GM12891 (cell line): ENCODE measurements around the gene THSD4.

Source experiments
- DNase-seq: peaks from one replicate; pipeline ENCODE4 v3.0.0; 2011; ENCODE audit warnings: low spot score; ENCODE audit not compliant: insufficient read length
- FAIRE-seq: peaks from 2 replicates; lab custom pipeline; 2011; peaks lifted over from hg19 to GRCh38; lab: Jason Lieb, UNC
- PAX5 ChIP-seq: IDR thresholded peaks from 2 replicates; pipeline ENCODE4 v1.6.1; 2011; ENCODE audit warnings: low read length, moderate library complexity, mild to moderate bottlenecking; ENCODE audit not compliant: insufficient read depth, severe bottlenecking
- POLR2A ChIP-seq: IDR thresholded peaks from 2 replicates; pipeline ENCODE4 v1.6.1; 2011; ENCODE audit warnings: low read depth, low read length, control low read depth
- POLR2AphosphoS5 ChIP-seq: IDR thresholded peaks from 2 replicates; pipeline ENCODE4 v1.6.1; 2011; ENCODE audit warnings: low read depth, low read length, control low read depth
- POU2F2 ChIP-seq: IDR thresholded peaks from 2 replicates; pipeline ENCODE4 v1.6.1; 2011; ENCODE audit warnings: low read depth, mild to moderate bottlenecking, control low read depth, low read length, moderate library complexity
- SPI1 ChIP-seq: IDR thresholded peaks from 2 replicates; pipeline ENCODE4 v1.6.1; 2011; ENCODE audit warnings: low read depth, low read length, control low read depth
- TAF1 ChIP-seq: IDR thresholded peaks from 2 replicates; pipeline ENCODE4 v1.6.1; 2011; ENCODE audit warnings: low read depth, low read length, control low read depth

The THSD4 gene

DNA sequence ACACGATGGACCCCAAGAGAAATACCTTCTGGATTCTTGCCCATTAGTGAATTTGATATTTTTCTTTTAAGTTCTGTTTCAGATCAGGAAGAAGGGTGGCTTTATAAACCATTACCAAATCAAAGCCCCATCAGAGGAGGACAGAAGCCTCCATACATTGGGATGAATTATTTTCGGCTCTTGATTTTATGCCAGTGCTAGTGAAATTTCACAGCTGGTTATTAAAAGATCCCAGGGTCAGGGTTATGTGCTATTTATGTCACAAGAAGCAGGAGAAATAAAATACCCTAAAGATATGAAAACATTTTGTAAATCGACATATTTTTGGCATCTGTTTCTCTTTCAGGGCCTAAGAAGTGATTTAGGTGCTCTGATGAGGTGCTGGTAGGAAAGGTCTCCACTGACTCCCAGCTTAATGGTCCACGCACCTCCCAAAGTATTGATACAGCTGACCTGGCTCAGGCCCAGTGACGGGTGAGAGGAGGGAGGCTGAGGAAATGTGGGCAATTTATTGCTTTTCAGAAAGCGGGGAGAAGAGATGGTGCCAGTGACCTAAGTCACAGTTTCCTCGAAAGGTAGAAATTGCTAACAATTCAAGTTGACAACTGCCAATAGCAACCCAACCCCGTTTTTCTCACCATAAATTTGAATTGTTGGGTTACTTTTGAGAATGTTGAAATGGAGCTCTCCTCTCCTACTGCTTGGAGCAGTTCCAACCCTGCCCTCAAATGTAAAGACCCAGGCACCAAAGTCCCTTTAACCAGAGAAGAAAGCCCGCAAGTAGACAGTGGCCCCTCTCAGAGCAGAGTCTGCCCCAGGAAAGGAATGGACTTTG is 379.5 kb downstream of the THSD4 start:
- FAIRE-seq (no peak), DNase-seq (no peak)
- TF ChIP-seq TAF1: no peak
- TF ChIP-seq SPI1: no peak
- TF ChIP-seq POLR2A: no peak
- TF ChIP-seq POU2F2: no peak
- no peak for TF ChIP-seq POLR2AphosphoS5
- no peak for TF ChIP-seq PAX5

GRCh38 chr15:71495398-71495780 is 380.1 kb downstream of the THSD4 start:
- FAIRE-seq: no peak
- DNase-seq: no peak
- TF ChIP-seq PAX5 (no peak), TAF1 (no peak), POLR2AphosphoS5 (no peak), POU2F2 (no peak), POLR2A (no peak), SPI1 (no peak)

DNA sequence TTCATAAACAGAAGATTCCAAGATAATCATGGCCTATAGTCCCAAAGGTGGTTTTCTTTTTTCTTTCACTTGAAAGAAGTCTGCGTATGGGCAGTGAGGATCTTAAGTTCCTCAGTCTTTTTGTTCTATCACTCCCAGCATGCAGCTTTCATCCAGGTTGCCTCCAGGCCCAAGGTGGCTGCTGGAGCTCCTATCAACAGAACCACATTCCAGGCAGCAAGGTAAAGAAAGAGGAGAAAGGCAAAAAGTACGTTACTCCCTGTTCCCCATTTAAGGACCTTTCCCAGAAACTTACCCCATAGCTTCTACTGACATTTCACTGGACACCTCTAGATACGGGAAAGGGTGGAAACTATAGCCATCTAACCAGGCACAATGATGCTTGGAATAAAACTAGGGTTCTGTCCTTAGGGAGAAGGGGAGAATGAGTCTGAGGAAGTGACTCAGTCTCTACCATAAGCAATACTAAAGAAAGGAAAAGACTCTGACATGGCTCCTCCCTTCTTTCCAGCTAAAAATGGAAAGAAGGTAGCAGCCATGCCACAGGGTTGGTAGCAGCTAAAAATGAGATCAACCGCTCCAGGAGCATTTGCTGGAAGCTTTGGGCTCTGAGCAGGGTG is 381.2 kb downstream of the THSD4 start:
- DNase-seq (no peak), FAIRE-seq (no peak)
- TF ChIP-seq POU2F2: no peak
- no peak for TF ChIP-seq POLR2A
- no peak for TF ChIP-seq TAF1
- no peak for TF ChIP-seq POLR2AphosphoS5
- TF ChIP-seq SPI1: no peak
- TF ChIP-seq PAX5: no peak

DNA sequence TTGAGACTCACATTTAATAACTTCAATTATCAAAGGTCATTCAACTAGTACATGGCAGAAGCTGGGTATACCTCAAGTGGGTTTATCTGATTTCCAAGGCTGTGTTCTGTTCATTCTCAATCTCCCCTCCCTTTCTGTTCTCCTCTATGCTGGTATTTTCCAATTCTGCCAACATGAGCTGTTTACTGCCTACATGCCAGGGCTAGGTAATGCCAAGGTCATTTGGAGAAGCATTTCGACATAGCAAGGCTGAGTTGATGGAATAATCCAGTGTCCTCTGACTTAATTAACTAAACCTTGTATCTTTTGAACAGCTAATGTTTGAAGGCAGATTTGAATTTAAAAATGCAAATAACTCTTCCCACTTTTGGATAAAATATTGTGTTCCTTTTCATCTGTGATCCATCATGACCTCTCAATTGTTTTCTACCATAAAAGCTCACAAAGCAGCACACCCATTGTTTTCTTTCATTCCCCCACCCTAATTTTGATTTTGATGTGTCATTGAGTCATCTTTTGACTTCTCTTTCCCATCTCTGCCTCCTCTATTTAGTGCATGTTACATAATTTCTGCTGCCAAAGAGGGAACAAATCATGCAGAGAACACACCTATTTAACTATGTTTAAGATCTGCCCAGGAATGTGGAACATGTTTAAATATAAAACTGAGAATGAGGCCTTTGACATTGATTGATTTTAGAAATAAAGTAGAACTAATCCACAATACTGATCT is 386.2 kb downstream of the THSD4 start:
- no peak for FAIRE-seq

DNA sequence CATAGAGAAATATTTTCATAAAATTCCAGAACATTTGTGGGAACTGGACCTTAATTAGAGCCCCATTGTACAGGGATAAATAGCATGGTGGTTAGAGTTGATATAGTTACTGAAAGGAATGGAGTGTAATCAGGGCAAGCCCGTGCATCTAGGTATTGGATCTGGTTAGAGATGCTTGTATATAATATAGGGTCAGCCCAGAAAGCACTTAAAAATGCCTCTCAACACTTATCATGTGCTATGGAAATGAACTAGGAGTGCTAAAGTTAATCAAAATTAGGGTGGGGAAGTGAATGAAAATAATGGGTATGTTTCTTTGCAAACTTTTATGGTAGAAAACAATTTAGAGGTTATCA is 386.8 kb downstream of the THSD4 start:
- DNase-seq: no peak
- no peak for FAIRE-seq
- TF ChIP-seq TAF1: no peak
- TF ChIP-seq POU2F2: no peak
- no peak for TF ChIP-seq POLR2AphosphoS5
- TF ChIP-seq POLR2A: no peak
- TF ChIP-seq PAX5: no peak
- no peak for TF ChIP-seq SPI1

More for the DNA sequence above, 386.2 kb downstream of the THSD4 start:
- TF ChIP-seq SPI1 (no peak), PAX5 (no peak), POU2F2 (no peak), POLR2A (no peak), POLR2AphosphoS5 (no peak), TAF1 (no peak)
- DNase-seq: no peak

- TF ChIP-seq POU2F2: no peak
- TF ChIP-seq TAF1: no peak
- TF ChIP-seq SPI1: no peak
- no peak for TF ChIP-seq PAX5
- TF ChIP-seq POLR2A: no peak
- no peak for TF ChIP-seq POLR2AphosphoS5
- DNase-seq (no peak), FAIRE-seq (no peak)
These were observed 390.7 kb downstream of the THSD4 start for GRCh38 chr15:71505962-71506361.

- DNase-seq (no peak), FAIRE-seq (peak; percentile 73)
- TF ChIP-seq POU2F2: no peak
- no peak for TF ChIP-seq TAF1
- TF ChIP-seq POLR2AphosphoS5: no peak
- TF ChIP-seq SPI1: no peak
- no peak for TF ChIP-seq PAX5
These were observed 391.7 kb downstream of the THSD4 start for GRCh38 chr15:71506946-71507345.

DNA sequence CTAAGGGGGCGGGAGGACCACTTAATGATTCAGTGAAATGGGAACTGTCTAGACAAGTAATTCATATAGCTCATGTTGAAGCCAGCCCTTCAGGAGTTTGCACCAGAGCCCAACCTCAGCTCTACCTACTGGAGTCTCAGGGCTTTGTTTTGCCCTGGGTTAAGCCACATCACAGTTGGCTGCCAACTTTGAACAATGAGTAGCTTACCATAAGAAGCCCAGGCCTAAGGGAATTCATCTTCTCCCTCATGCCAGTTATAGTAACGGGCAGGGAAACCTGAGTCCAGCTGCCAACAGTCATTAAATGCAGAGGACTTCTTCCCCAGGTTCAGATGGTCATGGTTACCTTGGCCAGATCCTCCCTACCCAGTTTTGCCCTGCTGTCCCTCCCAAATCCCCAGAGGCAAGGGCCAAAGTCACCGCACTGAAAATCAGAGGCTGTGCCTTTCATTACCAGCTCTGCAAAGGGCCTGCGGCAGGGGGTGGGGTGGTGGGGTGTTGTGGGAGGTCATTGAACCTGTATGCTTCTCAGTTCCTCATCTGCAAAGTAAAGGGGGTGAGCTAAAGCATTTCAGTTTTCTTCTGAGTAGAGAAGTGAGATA is 392.9 kb downstream of the THSD4 start:
- FAIRE-seq (peak; percentile 81), DNase-seq (peak; percentile 35)
- TF ChIP-seq POU2F2: no peak
- peak; percentile 92 for TF ChIP-seq SPI1

DNA sequence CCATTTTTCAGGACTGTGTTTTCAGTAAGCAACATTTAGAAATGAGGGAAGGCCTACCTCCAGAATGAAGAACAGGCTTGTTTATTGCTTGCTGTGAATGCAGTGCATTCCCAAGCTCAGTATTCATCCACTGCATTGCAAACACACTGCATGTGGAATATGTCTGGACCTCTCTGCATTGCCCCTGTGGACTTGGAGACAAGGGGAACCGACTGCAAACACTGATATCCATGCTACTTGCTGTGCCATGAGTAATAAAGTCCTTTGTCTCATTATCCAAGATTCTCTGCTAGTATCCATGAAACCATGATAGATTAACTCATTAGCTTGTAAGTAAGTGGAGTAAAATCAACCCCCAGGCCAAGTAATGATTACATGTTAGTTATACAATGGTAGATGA is 393.9 kb downstream of the THSD4 start:
- no peak for DNase-seq
- FAIRE-seq: no peak
- TF ChIP-seq SPI1 (no peak), POLR2A (no peak), PAX5 (no peak)

GRCh38 chr15:71510763-71511162 is 395.5 kb downstream of the THSD4 start:
- DNase-seq (no peak), FAIRE-seq (no peak)
- no peak for TF ChIP-seq SPI1
- no peak for TF ChIP-seq TAF1
- no peak for TF ChIP-seq PAX5
- TF ChIP-seq POLR2A: no peak
- TF ChIP-seq POLR2AphosphoS5: no peak
- no peak for TF ChIP-seq POU2F2
